ENCODE data around the gene FLVCR1.

Gene FLVCR1

GRCh38 chr1:212864201-212864600 is 6.1 kb downstream of the FLVCR1 start:
- H3K4me3 ChIP-seq (ENCODE audit: low read depth, low read length), result no peak overlapping the region
- DNase-seq, result no peak
- TF ChIP-seq CTCF (IDR thresholded peaks at IDR 0.05; ENCODE audit: low read depth, low read length, missing control alignments), result no peak
- H3K36me3 ChIP-seq (replicated peaks), result peaks cover 12% of the 10 kb centered on the region
- H3K27ac ChIP-seq, result no peak overlapping the region
- H3K27me3 ChIP-seq (replicated peaks), result no peaks in the 10 kb centered on the region
- in situ Hi-C loops (cut with HindIII; ENCODE audit: low pct_ligation_motif_present, low sequenced_read_pairs), result no loop called here

- H3K36me3 ChIP-seq (replicated peaks), result peaks cover 12% of the 10 kb centered on the region
- H3K27me3 ChIP-seq (replicated peaks), result no peaks in the 10 kb centered on the region
- no peak for DNase-seq
- TF ChIP-seq CTCF (IDR thresholded peaks at IDR 0.05; ENCODE audit: low read depth, low read length, missing control alignments), result no peak
- in situ Hi-C loops (cut with HindIII; ENCODE audit: low pct_ligation_motif_present, low sequenced_read_pairs), result no loop called here
- no peak overlapping the region for H3K27ac ChIP-seq
- no peak overlapping the region for H3K4me3 ChIP-seq (ENCODE audit: low read depth, low read length)
Observed at GRCh38 chr1:212867192-212867591, 9.1 kb downstream of the FLVCR1 start.

- no peak for TF ChIP-seq CTCF (IDR thresholded peaks at IDR 0.05; ENCODE audit: low read depth, low read length, missing control alignments)
- H3K27me3 ChIP-seq (replicated peaks), result no peaks in the 10 kb centered on the region
- DNase-seq, result no peak
- H3K27ac ChIP-seq, result no peak overlapping the region
- H3K36me3 ChIP-seq (replicated peaks), result peaks cover 28% of the 10 kb centered on the region
- no peak overlapping the region for H3K4me3 ChIP-seq (ENCODE audit: low read depth, low read length)
- in situ Hi-C loops (cut with HindIII; ENCODE audit: low pct_ligation_motif_present, low sequenced_read_pairs), result no loop called here
Observed at GRCh38 chr1:212871976-212872375, 13.9 kb downstream of the FLVCR1 start.

GRCh38 chr1:212873518-212873917 is 15.4 kb downstream of the FLVCR1 start:
- in situ Hi-C loops (cut with HindIII; ENCODE audit: low pct_ligation_motif_present, low sequenced_read_pairs), result no loop called here
- H3K4me3 ChIP-seq (ENCODE audit: low read depth, low read length), result no peak overlapping the region
- H3K27ac ChIP-seq, result no peak overlapping the region
- H3K27me3 ChIP-seq (replicated peaks), result no peaks in the 10 kb centered on the region
- no peak for TF ChIP-seq CTCF (IDR thresholded peaks at IDR 0.05; ENCODE audit: low read depth, low read length, missing control alignments)
- peaks cover 24% of the 10 kb centered on the region for H3K36me3 ChIP-seq (replicated peaks)
- DNase-seq, result no peak

- peaks cover 25% of the 10 kb centered on the region for H3K36me3 ChIP-seq (replicated peaks)
- no peak for TF ChIP-seq CTCF (IDR thresholded peaks at IDR 0.05; ENCODE audit: low read depth, low read length, missing control alignments)
- in situ Hi-C loops (cut with HindIII; ENCODE audit: low pct_ligation_motif_present, low sequenced_read_pairs), result no loop called here
- no peaks in the 10 kb centered on the region for H3K27me3 ChIP-seq (replicated peaks)
- H3K4me3 ChIP-seq (ENCODE audit: low read depth, low read length), result no peak overlapping the region
- no peak overlapping the region for H3K27ac ChIP-seq
- no peak for DNase-seq
Observed at GRCh38 chr1:212878418-212878817, 20.3 kb downstream of the FLVCR1 start.

- no peak for TF ChIP-seq CTCF (IDR thresholded peaks at IDR 0.05; ENCODE audit: low read depth, low read length, missing control alignments)
- Histone ChIP-seq H3K4me3 (ENCODE audit: low read depth, low read length) (no peak overlapping the region), H3K36me3 (replicated peaks) (peaks cover 24% of the 10 kb centered on the region), H3K27ac (no peak overlapping the region), H3K27me3 (replicated peaks) (no peaks in the 10 kb centered on the region)
- DNase-seq, result no peak
- in situ Hi-C loops (cut with HindIII; ENCODE audit: low pct_ligation_motif_present, low sequenced_read_pairs), result no loop called here
Observed at GRCh38 chr1:212879947-212880690, 22.0 kb downstream of the FLVCR1 start.

Data from brain microvascular endothelial cell (primary cell).